B cell (primary cell): ENCODE data around the gene FOXN1. TPM values are rescaled to one million over a fixed set of nuclear protein-coding genes. Genes with fewer than 3 reads are reported as not detected.

Experiments used
- ATAC-seq: fragments of 200-7000 bp; cut with Tn5 transposase; one replicate; pipeline ENCODE4 v1.10.0; 2021; ENCODE audit warnings: low read depth, mild to moderate bottlenecking, moderate number of reproducible peaks, moderate library complexity
- CTCF ChIA-PET: fragments of 350-600 bp; sonication (Branson Sonifier 250); formaldehyde crosslinking; loops from one replicate; lab custom pipeline; 2021; ENCODE audit warnings: antibody characterized with exemption, inconsistent platforms; lab: Charles Lee
- POLR2A ChIA-PET: fragments of 350-600 bp; sonication (Branson Sonifier 250); formaldehyde crosslinking; loops from one replicate; lab custom pipeline; 2021; ENCODE audit warnings: antibody characterized with exemption; lab: Charles Lee
- DNase-seq: peaks from one replicate; pipeline ENCODE4 v3.0.0; 2013
- H2AFZ ChIP-seq: 2 replicates; pipeline ENCODE4 v1.6.1; 2012; ENCODE audit warnings: mild to moderate bottlenecking, low read depth, low read length; ENCODE audit not compliant: insufficient read depth, poor library complexity, severe bottlenecking
- H3K27ac ChIP-seq, 2 donors: 1 replicate in 1 of 2; 2 replicates in 1 of 2; pipeline ENCODE4 v1.5.1; 2012 to 2013; ENCODE audit warnings: low read length in 2 of 2, mild to moderate bottlenecking in 2 of 2, moderate library complexity in 1 of 2
- H3K27me3 ChIP-seq, 4 experiments: fragments of 200-600 bp in 1 of 4; sonication (generic) in 1 of 4; replicated peaks in 1 of 4; 1 replicate in 2 of 4; 2 replicates in 2 of 4; pipeline versions ENCODE4 v1.6.1 to v1.7.0; 2013 to 2016; ENCODE audit warnings: low read length in 3 of 4, mild to moderate bottlenecking in 2 of 4, mixed read lengths in 1 of 4, moderate library complexity in 1 of 4; ENCODE audit not compliant: insufficient read depth in 4 of 4, control insufficient read depth in 3 of 4; ENCODE audit errors: control extremely low read depth in 1 of 4
- H3K36me3 ChIP-seq, 2 experiments: replicated peaks in 1 of 2; 1 replicate in 1 of 2; 2 replicates in 1 of 2; pipeline versions ENCODE4 v1.6.1 to v1.7.1; 2013; ENCODE audit warnings: low read length in 1 of 2; ENCODE audit not compliant: insufficient read depth in 2 of 2, control insufficient read depth in 1 of 2; ENCODE audit errors: control extremely low read depth in 1 of 2, extremely low read depth in 1 of 2
- H3K4me1 ChIP-seq, 2 donors: fragments of 200-600 bp in 1 of 2; sonication (generic) in 1 of 2; 1 replicate in 1 of 2; 2 replicates in 1 of 2; pipeline versions ENCODE4 v1.5.1 to v1.6.1; 2013 to 2017; ENCODE audit warnings: low read length in 2 of 2; ENCODE audit not compliant: control insufficient read depth in 2 of 2, insufficient read depth in 2 of 2
- H3K4me2 ChIP-seq: replicated peaks from 2 replicates; pipeline ENCODE3; 2012; ENCODE audit warnings: mild to moderate bottlenecking, low read depth, low read length; ENCODE audit not compliant: poor library complexity, severe bottlenecking
- H3K4me3 ChIP-seq, 5 experiments: fragments of 200-600 bp in 1 of 5; sonication (generic) in 1 of 5; 1 replicate in 3 of 5; 2 replicates in 2 of 5; pipeline versions ENCODE4 v1.5.1 to v1.7.0; 2011 to 2016; ENCODE audit warnings: low read length in 4 of 5, mild to moderate bottlenecking in 4 of 5, low read depth in 2 of 5, control low read depth in 1 of 5, moderate library complexity in 1 of 5; ENCODE audit not compliant: insufficient read depth in 1 of 5; ENCODE audit errors: control extremely low read depth in 1 of 5, extremely low read depth in 1 of 5
- H3K79me2 ChIP-seq: fragments of 200-600 bp; sonication (generic); one replicate; pipeline ENCODE4 v1.6.0; 2016; ENCODE audit warnings: low read length; ENCODE audit not compliant: control insufficient read depth, insufficient read depth
- H3K9ac ChIP-seq: fragments of 200-600 bp; sonication (generic); 2 replicates; pipeline ENCODE4 v1.6.1; 2017; ENCODE audit warnings: mild to moderate bottlenecking, low read length, moderate library complexity
- H3K9me3 ChIP-seq, 3 donors: one replicate each; pipeline versions ENCODE4 v1.6.1 to v1.7.1; 2013; ENCODE audit warnings: low read length in 2 of 3; ENCODE audit not compliant: control insufficient read depth in 2 of 3, insufficient read depth in 1 of 3; ENCODE audit errors: control extremely low read depth in 1 of 3
- H4K20me1 ChIP-seq: 2 replicates; pipeline ENCODE4 v1.6.0; 2012; ENCODE audit warnings: mild to moderate bottlenecking, low read length; ENCODE audit not compliant: insufficient read depth, control insufficient read depth, poor library complexity, severe bottlenecking
- H3K27ac Mint-ChIP-seq: one replicate; pipeline ENCODE4 v1.8.0; 2021; ENCODE audit warnings: mixed read lengths
- H3K27me3 Mint-ChIP-seq: one replicate; pipeline ENCODE4 v1.8.0; 2021; ENCODE audit warnings: mixed read lengths
- H3K4me1 Mint-ChIP-seq: one replicate; pipeline ENCODE4 v1.8.0; 2021; ENCODE audit warnings: mixed read lengths
- H3K4me3 Mint-ChIP-seq: one replicate; pipeline ENCODE4 v1.8.0; 2021; ENCODE audit warnings: mixed read lengths
- H3K9me3 Mint-ChIP-seq: one replicate; pipeline ENCODE4 v1.8.0; 2022; ENCODE audit warnings: mixed read lengths; ENCODE audit not compliant: insufficient read depth
- CTCF ChIP-seq: fragments of 200-600 bp; IDR thresholded peaks from one replicate; pipeline ENCODE4 v1.8.0; 2022; ENCODE audit warnings: antibody characterized with exemption, mild to moderate bottlenecking
- EZH2 ChIP-seq: IDR thresholded peaks from 2 replicates; pipeline ENCODE4 v1.6.1; 2012; ENCODE audit warnings: borderline replicate concordance, low read depth, mild to moderate bottlenecking, moderate library complexity, low read length; ENCODE audit not compliant: insufficient read depth, poor library complexity, severe bottlenecking
- WGBS: methylation state at CpG from one replicate; pipeline ENCODE4 v1.1.5; 2013; ENCODE audit warnings: missing lambda C conversion rate; ENCODE audit not compliant: insufficient coverage; 5-methylcytosine and 5-hydroxymethylcytosine counted together
- intact Hi-C: fragments of 100-400 bp; cut with micrococcal nuclease; formaldehyde crosslinking; loops from one replicate; pipeline ENCODE4 v1.10.0; 2022
- polyA plus RNA-seq: library from polyadenylated mRNA; depleted of rRNA; stranded (reverse); fragments of >200 nt; gene quantifications from 2 replicates; pipeline ENCODE4 v1.2.3, GENCODE V29; 2012
- total RNA-seq, 2 donors: library from RNA; stranded (reverse); fragments of 120-200 nt in 1 of 2; gene quantifications; 1 replicate in 1 of 2; 2 replicates in 1 of 2; pipeline versions ENCODE4 v1.2.3 to v1.2.4, GENCODE V29; 2013 to 2022

Gene FOXN1
- total and polyA plus RNA-seq, 2 donors (not counting 1 experiment from before 2014, with no cell fraction given), result not detected

GRCh38 chr17:28541439-28541838 is 35.3 kb downstream of the FOXN1 start:
- no peak for ATAC-seq
- intact Hi-C loops, result no loop called here
- CTCF ChIA-PET, result interaction anchor here (0.6 to 1.8 kb wide), 4 partner anchors 47 to 222 kb away, joined by 3 to 13 read pairs (median 4); no protein-coding TSS in a partner anchor

More at GRCh38 chr17:28541439-28541838, 35.3 kb downstream of the FOXN1 start:
- no peak for DNase-seq
- Histone ChIP-seq H3K4me3 (no peak overlapping the region), H2AFZ (no peak overlapping the region), H3K36me3 (peaks cover 0 to 10% of the 10 kb centered on the region in 2 experiments), H3K9ac (no peak overlapping the region), H3K4me1 (peaks cover 4 to 14% of the 10 kb centered on the region in 2 donors), H3K9me3 (no peaks in the 10 kb centered on the region), H3K79me2 (no peaks in the 10 kb centered on the region), H4K20me1 (no peaks in the 10 kb centered on the region), H3K27me3 (no peaks in the 10 kb centered on the region), H3K4me2 (no peak overlapping the region), H3K27ac (no peak overlapping the region)
- Mint-ChIP-seq H3K4me3 (no peak overlapping the region), H3K27me3 (no peaks in the 10 kb centered on the region), H3K9me3 (no peaks in the 10 kb centered on the region), H3K4me1 (peaks cover 15% of the 10 kb centered on the region), H3K27ac (no peak overlapping the region)
- 100% methylated on average over 4 of the region's 4 CpGs for WGBS
- POLR2A ChIA-PET, result no interaction called here
- TF ChIP-seq CTCF (no peak), EZH2 (no peak)
